NCI-H748 (cell line): ENCODE data around the gene HSPB9.

Experiments
- DNase-seq: peaks from one replicate; lab custom pipeline; 2025; ENCODE audit not compliant: unreplicated experiment; lab: John Stamatoyannopoulos, UW

The HSPB9 gene

GRCh38 chr17:42098730-42099399 lies 23.7 kb upstream of the HSPB9 start:
- DNase-seq: no peak

- DNase-seq: peak; percentile 71
Observed at GRCh38 chr17:42101513-42102292, 20.9 kb upstream of the HSPB9 start.

GRCh38 chr17:42103221-42103954 lies 19.2 kb upstream of the HSPB9 start:
- no peak for DNase-seq

GRCh38 chr17:42104264-42104663 lies 18.3 kb upstream of the HSPB9 start:
- DNase-seq: no peak

- DNase-seq: no peak
Observed at GRCh38 chr17:42106009-42106408, 16.6 kb upstream of the HSPB9 start.

GRCh38 chr17:42107124-42107523 lies 15.5 kb upstream of the HSPB9 start:
- DNase-seq: no peak

GRCh38 chr17:42107597-42108576 lies 14.7 kb upstream of the HSPB9 start:
- DNase-seq: peak; percentile 96

- DNase-seq: no peak
Observed at GRCh38 chr17:42109086-42109485, 13.5 kb upstream of the HSPB9 start.

GRCh38 chr17:42110301-42111264 lies 12.0 kb upstream of the HSPB9 start:
- no peak for DNase-seq

GRCh38 chr17:42111265-42111636 lies 11.4 kb upstream of the HSPB9 start:
- no peak for DNase-seq

GRCh38 chr17:42111871-42112551 lies 10.6 kb upstream of the HSPB9 start:
- no peak for DNase-seq

GRCh38 chr17:42112552-42113176 lies 9.9 kb upstream of the HSPB9 start, which contains the start of gene DHX58:
Gene DHX58 (minus strand): TSS chr17:42112714. CDS start chr17:42111892, 822 bp downstream.
- no peak for DNase-seq

- DNase-seq: no peak
Observed at GRCh38 chr17:42113293-42114069, 9.1 kb upstream of the HSPB9 start.

GRCh38 chr17:42114118-42114517 lies 8.5 kb upstream of the HSPB9 start:
- no peak for DNase-seq

- peak; percentile 74 for DNase-seq
Observed at GRCh38 chr17:42116705-42117396, 5.8 kb upstream of the HSPB9 start.

- no peak for DNase-seq
Observed at GRCh38 chr17:42117397-42118125, 5.0 kb upstream of the HSPB9 start.
